KG1 (cell line): ENCODE data around the gene ACP4.
"Not testable (repeated sequence)": the region's sequence is repeated elsewhere in the genome, so short reads cannot be mapped to it uniquely, and the experiment has no call there.

ENCODE experiments used
- DNase-seq: peaks from one replicate; lab custom pipeline; 2025; lab: John Stamatoyannopoulos, UW

The ACP4 gene

DNA sequence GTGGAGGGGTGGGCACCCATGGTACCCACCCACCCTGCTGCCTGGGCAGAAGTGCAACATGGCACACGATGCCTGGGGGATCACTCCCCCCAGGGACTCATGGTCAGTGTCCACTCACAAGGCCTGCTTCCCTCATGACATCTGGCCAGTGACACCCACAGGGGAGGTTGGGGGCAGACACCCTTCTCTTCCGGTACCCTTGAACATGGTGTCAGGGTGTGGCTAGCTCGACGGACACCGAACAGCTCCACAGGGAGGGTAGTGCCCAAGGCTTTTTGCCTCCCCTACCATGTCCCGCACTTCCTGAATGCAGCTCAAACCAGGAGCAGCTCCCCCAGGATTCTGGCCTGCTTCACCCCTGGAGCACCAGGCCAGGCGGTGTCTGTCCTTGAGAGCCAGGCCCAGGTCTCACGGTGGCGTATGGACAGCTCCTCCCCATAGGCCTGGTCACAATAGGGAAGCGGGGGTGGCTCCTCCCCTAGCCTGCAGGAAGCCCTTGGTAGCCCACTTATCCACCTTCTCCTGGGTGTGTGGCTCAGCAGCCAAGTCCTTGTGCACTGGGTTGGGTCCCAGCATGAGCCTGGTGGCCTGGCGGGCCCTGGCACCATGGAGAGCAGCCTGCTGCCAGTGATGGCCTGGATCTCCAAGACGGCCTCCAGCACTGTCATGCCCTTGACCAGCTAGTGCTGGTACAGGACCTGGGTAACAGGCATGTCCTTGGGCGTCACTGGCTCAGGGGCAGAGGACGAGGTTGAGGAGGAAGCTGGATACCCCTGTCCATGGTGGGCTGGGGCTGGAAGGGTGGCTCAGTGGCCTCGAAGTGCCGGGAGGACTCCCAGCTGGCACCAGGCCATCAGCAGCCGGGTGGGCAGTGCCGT is 7.8 kb downstream of the ACP4 start:
- no peak for DNase-seq

DNA sequence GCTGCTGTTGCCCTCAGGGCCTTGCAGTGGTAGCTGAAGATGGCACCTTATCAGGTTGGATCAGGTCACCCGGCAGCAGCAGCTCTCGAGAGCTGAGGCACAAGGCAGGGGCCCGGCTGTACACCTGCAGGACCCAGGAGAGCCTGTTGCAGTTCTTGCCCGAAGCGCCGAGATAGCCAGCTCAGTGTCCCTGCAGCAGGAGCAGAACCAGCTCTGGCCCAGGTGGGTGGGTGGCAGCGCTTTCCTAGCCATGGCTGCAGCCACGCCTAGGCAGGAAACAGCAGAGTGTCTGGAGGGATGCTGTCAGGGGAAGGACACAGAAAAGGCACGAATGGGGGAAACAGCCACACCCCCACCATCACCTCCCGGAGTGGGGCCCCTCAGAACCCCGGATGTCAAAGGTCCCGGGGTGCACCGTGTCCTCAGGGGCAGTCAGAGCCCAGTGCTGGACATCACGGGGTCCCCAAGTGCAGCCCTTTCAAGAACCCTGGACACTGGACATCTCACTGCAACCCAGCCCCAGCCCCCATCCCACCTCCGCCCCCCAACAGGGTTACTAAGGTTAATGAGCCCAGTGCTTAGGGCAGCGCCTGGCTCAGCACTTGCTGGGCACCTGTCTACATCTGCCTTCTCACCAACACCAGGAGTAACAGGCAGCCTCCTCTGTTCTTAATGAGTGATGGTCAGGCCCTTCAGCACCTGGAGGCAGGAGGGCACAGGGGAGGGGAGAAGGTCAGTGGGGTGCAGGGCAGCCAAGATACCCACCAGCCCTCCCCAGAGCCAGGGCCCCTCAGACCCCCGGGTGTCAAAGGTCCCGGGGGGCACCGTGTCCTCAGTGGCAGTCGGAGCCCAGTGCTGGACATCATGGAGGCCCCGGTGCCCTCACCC is 8.7 kb downstream of the ACP4 start:
- DNase-seq: no peak

DNA sequence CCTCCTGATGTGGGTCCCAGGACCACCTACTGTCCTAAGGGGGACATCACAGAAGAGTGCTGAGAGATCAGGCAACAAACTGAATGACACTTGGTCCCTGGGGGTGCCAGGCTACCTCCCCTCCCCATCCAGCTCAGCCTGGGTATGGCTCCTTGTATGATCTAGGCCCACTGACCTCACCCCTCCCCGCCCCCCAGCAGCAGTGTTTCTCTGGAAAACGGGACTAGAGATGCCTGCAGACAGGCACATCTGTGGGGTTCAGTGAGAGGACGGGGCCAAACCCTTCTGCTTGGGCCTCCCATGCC is 9.3 kb downstream of the ACP4 start:
- no peak for DNase-seq

DNA sequence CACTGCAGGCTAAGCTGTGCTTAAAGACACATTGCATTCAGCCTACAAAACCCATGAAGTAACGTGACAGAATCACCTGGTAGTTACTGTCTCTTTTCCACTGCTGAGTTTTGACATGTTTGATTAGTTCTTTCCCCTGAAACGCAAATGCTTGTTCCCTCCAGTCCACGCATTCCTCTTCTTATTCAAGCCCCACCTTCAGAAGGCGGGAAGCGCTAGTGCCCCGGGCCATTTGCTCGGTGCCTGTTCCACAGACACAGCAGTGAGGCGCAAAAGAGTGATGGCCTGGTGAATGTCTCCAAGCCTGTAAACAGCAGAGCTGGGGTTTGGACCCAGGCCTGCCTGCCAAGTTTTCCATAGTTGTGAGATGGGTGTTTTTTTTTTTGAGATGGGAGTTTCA is 10.9 kb downstream of the ACP4 start:
- no peak for DNase-seq

DNA sequence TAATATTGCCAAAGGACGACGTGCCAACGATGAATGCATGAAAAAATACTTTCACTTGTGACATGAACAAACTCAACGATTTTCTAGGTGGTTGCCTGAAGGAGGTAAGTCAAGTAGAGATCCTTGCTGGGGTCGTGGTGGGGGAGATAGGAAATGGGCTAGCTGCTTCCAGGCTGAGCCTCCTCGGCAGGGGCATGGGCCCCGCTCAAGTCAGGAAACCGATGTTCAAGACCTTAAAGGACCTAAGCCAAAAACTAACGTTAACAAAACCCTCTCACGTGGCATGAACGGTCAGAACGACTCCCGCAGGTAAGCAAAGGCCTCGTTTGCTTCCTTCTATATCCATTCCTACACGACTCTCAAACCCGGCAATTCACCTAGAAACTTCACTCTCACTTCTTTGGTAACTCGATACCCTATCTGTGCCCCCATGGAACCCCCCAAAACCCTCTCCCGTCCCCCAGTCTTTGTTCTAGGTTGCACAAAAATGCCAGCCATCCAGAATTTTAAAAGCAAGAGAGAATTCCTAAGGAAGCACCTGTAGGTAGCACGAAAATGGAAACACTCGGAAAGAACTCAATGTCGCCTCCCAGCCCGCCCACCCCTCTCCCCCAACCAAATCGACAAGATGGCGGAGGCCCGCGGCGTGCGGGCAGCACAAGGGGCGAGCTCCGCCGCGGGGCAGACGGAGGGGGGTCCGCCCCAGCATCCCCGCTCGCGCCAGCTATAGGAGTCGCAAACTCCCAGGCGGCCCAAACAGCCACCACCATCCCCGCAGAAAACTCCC is 13.6 kb downstream of the ACP4 start:
- peak; percentile 23 for DNase-seq

DNA sequence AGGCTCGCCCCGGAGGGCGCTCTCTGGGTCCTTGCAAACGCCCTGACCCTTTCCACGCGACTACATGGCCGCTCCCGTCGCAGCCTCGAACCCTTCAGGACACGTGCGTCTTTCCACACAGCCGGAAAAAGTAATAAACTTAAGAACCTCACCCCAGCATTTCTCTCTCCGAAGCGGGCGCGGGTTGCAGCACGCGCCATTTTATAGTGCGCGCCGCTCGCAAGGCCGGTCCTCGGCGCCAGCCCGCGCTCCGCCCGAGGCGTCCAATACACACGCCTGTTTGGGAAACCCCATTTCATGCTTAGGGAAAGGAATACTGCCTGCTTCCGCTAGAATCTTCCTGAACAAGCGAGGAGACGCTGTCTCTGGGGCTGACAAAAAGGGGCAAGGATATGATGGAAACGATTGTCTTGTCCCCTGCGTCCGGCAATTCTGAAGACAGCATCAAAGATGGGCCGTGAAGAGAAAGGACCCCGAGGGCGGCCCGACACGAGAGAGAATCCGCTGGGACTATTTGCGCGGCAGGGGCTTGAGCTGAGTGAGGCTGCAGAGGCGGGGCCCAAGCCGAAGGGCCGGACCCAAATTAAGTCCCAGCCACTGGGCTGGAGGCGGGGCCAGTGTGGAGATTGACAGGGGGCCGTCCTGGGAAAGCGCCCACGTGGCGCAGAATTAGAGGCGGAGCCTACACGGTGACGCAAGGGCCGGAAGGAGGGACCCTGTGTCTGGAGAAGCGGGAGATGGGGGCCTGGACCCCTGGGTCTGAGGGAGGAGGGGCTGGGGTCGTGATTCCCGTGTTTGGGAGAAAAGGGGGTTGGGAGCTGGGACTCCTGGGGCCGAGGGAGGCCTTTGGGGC is 14.4 kb downstream of the ACP4 start:
- DNase-seq: peak; percentile 98

DNA sequence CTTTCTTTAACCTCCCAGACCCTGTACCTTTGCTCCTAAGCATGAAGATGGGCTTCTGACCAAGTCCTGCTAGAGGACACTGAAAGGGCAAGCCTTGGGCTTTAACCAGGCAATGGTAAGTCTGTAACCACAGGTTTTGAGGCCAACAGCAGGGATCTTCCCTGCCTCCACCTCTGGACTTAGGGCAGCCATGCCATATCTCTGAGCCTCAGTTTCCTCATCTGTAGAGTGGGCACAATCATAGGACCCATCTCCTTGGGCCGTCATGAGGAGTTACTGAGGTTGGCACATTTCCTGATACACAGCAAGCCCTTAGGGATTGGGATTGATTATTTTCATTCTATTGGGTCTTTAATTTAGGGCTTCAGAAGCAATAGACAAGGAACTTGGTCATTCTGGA is 18.6 kb downstream of the ACP4 start:
- DNase-seq: no peak

DNA sequence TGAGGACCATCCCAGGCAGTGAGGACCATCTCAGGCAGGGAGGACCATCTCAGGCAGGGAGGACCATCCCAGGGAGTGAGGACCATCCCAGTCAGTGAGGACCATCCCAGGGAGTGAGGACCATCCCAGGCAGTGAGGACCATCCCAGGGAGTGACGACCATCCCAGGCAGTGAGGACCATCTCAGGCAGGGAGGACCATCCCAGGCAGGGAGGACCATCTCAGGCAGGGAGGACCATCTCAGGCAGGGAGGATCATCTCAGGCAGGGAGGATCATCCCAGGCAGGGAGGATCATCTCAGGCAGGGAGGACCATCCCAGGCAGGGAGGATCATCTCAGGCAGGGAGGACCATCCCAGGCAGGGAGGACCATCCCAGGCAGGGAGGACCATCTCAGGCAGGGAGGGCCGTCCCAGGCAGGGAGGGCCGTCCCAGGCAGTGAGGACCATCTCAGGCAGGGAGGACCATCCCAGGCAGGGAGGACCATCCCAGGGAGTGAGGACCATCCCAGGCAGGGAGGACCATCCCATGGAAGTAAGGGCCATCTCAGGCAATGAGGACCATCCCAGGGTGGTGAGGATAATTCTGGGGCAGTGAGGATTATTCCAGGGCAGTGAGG is 21.5 kb downstream of the ACP4 start:
- not testable (repeated sequence) for DNase-seq

DNA sequence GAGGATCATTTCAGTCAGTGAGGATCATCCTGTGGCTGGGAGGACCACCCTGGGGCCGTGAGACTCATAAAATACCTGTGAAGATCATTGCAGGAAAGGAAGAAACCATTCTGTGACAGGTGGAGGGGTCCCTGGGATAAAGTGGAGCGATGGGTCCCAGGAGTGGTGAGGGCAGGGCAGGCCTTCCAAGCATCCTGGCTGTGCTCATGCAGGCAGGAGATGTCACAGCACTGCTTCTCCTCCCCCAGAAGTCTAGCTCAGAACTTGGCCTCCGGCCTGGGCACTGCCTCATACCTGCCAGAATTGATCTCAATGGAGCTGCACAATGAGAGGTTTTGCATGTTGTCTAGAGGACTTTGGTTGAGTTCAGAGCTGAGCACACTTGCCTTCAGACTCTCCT is 22.3 kb downstream of the ACP4 start:
- DNase-seq: no peak

DNA sequence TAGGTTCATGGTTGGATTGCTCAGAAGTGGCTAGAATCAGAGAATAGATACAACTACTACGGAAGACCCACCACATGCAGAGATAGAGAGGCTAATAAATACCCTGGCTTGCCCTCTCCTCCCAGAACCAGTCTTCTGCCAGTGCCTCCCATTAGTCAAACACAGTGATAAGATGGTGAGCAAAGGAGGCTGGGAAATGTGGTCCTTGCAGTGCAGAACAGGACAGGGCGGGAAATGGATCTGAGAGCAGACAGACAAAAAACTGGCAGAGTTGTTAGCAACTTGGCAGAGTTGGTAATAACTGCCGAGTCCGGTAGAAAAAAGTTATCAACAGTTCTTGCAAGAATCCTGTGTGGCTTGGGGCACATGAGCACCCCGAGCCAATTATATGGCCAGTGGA is 24.7 kb downstream of the ACP4 start:
- DNase-seq: no peak

DNA sequence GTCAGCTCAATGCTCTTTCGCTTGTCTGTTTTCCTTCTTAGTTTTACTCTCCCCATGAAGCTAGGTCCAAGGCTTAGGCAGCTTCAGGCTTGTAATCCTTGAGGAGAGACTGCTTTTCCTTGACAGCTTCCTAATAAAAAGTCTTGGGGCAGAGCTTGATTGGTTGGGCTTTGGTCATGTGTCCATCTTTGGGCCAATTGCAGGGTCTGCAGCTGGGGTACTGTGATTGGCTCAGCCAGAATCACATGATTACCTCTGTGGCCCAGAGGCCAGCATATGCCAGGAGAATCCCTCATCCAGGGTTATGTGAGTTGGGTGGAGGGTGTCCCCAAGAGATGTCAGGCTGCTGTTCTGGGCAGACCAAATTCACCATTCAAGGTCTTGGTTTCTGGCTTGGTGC is 25.2 kb downstream of the ACP4 start:
- DNase-seq: no peak

DNA sequence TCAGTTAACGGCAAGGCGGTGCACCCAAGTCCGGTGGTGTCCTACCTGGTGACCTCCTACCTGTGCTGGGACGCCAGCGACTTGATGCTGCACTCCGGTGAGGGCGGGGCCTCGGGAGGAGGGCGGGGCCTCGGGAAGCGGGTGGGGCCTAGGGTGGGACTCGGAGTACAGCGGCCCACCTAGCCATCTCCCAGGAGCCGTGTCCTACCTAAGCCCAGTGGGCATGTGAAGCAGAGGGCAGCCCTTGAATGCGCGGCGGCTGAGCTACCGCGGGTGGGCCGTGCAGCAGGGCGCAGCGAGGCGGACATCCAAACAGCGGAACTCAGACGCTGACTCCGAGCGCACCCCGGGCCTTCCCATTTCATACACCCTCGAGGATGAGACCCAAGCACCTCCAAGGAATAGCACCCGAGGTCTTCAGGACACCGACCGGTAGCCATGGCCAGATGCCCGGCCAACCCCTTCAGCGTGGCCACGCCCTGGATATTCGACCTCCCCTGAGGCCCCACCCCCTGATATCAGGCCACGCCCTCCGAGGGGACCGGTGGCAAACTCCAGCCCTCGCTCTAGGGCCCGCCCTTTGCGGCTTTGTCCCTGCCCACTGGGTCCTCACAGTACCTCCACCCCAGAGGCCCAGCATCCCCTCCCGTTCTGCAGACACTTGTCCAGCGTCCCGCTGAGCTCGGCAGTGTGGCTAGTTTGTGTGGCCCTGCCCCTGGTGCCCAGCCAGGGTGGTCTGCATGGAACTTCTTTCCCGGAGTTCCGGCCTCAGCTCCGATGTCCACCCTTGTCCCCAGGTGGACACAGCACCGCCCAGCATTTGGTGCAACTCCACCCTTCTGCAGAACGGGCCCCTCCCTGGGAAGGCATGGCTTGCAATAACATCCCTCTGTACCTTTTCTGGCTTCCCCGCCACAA is 28.0 kb downstream of the ACP4 start:
- DNase-seq: no peak

DNA sequence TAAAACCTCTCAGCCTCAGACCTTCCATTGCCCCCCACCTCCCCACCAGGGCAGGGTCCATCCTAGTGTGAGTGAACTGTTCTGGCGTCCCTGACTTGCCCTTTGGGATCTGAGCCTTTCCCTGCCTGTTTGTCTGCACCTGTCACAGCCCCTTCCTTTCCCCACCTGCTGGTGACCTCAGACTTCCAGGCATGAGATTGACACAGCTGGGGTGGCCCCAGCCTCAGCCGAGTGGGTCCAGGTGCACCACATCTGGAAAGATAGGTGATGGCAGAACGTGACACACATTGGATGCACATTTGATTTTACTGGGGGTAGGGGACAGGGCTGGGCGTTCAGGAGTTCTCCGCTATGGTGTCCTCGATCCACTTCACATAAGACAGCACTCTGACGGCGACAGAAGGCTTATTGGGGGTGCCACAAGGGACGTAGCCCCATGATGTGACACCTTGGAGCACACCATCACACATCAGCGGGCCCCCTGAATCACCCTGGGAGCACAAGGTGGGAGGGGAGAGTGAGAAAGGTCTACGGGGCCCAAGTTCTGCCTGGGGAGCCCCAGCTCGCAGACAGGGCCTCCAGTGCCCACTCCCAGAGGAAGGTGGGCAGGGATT is 28.8 kb downstream of the ACP4 start:
- DNase-seq: no peak

DNA sequence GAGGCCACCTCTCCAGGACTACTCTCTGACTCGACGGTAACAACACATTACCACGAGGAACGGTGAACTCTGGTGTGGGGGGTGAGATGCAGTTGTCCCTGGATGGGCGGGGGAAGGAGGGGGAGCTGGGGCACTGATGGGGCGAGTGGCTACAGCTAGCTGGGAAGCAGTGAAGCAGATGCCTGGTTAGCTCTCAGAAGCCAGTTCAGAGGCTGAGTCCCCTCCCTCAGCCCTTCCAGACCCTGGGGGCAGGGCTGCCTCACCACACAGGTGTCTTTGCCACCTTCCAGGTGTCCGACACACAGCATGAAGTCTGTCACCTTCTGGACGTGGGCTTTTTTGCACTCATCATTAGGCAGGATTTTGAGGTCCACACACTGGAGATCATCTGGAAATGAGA is 29.4 kb downstream of the ACP4 start:
- DNase-seq: no peak

DNA sequence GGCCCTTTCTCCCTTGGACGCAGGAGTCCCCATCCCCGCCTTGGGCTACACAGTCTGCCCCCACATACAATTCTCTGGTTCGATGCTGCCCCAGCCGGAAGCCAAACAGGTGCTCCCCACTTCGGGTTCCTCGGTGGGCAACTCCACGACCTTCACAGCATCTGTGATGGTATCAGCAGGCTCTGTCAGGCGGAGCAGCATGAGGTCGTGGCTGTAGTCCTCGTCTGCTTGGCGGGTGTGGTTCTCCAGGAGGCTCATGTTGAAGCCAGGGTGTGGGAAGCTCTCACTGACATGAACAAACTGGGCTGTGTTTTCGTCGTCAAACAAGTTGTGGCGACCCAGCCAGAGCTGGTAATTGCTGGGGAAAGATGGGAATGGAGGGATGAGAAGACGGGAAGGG is 29.9 kb downstream of the ACP4 start:
- no peak for DNase-seq

DNA sequence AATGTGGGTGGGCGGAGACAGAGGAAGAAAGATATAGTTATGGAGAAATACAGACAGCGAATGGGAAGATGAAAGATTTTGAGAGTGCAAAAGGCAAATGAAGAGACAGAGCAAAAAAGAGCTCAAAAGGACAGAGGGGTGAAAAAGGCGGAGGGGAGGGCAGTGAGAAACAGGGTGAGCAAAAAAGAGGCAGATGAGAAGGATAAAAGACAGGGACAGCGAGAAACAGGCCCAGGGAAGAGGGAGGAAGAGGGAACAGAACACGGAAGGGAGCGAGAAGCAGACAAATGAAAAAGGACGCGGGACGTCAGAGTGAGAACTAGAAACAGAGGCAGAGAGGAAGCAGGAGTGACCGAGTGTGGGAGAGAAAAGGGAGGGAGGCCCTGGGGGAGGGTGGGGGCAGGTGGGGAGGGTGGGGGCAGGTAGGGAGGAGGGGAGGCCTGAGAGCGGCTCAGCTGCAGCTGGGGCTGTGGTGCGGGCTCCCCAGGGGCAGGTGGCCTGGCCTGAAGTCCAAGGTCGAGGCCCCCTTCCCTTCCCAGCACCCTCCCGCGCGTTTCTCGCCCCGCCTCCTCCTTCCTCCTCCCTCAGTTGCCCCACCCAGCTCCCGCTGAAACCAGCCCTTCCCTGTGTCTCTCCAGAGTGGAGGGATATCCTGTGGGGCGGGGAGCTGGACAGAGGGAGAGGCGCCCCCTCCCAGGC is 30.5 kb downstream of the ACP4 start:
- DNase-seq: no peak

DNA sequence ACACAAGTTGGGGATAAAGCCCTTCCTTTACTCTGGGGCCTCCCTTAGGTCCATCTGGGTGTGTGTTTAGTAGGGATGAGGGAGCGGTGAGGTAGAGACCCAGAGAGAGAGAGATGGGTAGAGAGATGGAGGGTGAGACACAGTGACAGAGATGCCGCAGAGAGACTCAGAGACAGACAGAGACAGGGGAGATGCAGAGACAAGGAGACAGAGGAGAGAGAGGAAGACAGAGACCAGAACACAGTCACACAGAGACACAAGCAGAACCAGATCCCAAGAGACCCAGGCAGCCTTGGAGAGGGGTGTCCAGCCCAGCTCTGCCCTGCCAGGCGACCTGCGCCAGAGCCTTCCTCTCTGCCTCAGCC is 31.0 kb downstream of the ACP4 start:
- DNase-seq: no peak

DNA sequence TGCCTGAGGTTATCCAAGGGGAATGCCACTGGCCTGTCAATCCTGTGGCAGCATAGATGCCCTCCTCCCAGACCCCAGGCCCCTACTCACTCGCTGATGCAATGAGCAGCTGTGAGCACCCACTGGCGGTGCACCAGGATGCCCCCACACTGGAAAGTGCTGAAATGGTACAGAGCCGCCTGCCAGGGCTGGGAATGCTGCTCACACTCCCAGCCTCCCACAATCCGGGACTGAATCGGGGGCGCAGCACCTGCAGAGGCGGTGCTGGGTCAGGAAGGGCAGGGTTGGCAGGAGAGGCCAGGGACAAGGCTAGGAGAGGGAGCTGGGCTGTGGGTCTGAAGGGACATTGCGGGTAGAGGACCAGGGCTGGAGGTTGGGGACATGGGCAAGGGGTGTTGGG is 31.4 kb downstream of the ACP4 start:
- DNase-seq: no peak

DNA sequence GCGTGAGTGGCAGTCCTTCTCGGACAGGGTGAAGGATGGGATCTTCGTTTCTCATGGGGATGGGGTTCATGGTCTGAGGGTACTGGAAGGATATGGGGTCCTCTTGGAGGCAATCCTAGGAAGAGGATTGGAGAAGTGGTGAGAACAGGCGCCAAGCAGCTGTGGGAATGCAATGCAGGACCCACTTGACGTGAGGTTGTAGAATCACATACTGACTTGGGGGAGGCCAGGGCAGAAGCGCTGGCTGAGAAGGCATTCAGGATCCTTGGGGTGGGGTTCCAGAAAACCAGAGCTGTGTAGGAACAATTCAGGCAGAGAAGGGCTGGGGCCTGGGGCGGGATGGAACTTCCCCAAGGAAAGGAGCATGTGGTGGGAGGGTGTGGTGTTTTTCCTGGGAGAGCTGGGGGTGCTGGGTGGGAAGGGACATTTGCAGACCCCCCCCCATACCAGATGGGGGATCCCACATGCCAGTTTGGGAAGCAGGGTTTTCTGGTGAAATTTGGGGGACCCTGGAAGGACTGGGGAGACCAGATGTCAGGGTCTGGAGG is 32.5 kb downstream of the ACP4 start:
- DNase-seq: no peak
